ENCODE results near the gene LPCAT1.
"Not testable (repeated sequence)": the region's sequence is repeated elsewhere in the genome, so short reads cannot be mapped to it uniquely, and the experiment has no call there.

LPCAT1 gene

GRCh38 chr5:1543398-1544293 is 19.9 kb upstream of the LPCAT1 start:
- Histone ChIP-seq H3K4me3 (ENCODE audit: low read depth, low read length) (no peak overlapping the region), H3K36me3 (ENCODE audit: control insufficient read depth, insufficient read depth, low read length) (no peaks in the 10 kb centered on the region), H3K4me1 (ENCODE audit: control insufficient read depth, insufficient read depth, low read length) (no peaks in the 10 kb centered on the region), H3K9ac (ENCODE audit: low read depth, low read length) (no peak overlapping the region), H3K27me3 (ENCODE audit: control insufficient read depth, insufficient read depth, low read length) (no peaks in the 10 kb centered on the region), H3K9me3 (ENCODE audit: control insufficient read depth, insufficient read depth, low read length) (no peaks in the 10 kb centered on the region)

DNA sequence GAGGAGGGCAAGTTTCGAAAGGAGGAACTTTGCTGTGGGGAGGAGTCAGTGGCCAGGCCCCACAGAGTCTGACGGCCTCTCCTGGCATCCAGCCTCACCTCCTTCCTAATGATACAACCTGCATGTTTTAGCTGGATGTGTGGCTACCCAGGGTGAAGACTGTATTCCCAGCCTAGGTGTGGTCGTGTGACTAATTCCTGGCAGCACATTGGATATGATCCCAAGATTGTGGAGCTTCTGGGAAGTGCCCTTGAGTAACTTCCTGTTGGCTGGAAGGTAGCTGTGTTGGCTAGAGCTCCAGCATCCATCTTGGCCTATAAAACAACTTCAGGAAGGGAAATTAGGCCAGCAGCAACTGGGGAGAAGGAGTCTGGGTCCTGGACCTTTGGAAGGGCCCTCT is 19.0 kb upstream of the LPCAT1 start:
- H3K9ac ChIP-seq (ENCODE audit: low read depth, low read length): no peak overlapping the region
- no peaks in the 10 kb centered on the region for H3K4me1 ChIP-seq (ENCODE audit: control insufficient read depth, insufficient read depth, low read length)
- no peaks in the 10 kb centered on the region for H3K36me3 ChIP-seq (ENCODE audit: control insufficient read depth, insufficient read depth, low read length)
- no peaks in the 10 kb centered on the region for H3K27me3 ChIP-seq (ENCODE audit: control insufficient read depth, insufficient read depth, low read length)
- no peaks in the 10 kb centered on the region for H3K9me3 ChIP-seq (ENCODE audit: control insufficient read depth, insufficient read depth, low read length)
- no peak overlapping the region for H3K4me3 ChIP-seq (ENCODE audit: low read depth, low read length)

GRCh38 chr5:1541702-1542400 is 18.1 kb upstream of the LPCAT1 start:
- no peaks in the 10 kb centered on the region for H3K4me1 ChIP-seq (ENCODE audit: control insufficient read depth, insufficient read depth, low read length)
- H3K27me3 ChIP-seq (ENCODE audit: control insufficient read depth, insufficient read depth, low read length): no peaks in the 10 kb centered on the region
- no peak overlapping the region for H3K4me3 ChIP-seq (ENCODE audit: low read depth, low read length)
- H3K9me3 ChIP-seq (ENCODE audit: control insufficient read depth, insufficient read depth, low read length): no peaks in the 10 kb centered on the region
- no peak overlapping the region for H3K9ac ChIP-seq (ENCODE audit: low read depth, low read length)
- no peaks in the 10 kb centered on the region for H3K36me3 ChIP-seq (ENCODE audit: control insufficient read depth, insufficient read depth, low read length)

GRCh38 chr5:1540831-1541701 is 17.3 kb upstream of the LPCAT1 start:
- Histone ChIP-seq H3K36me3 (ENCODE audit: control insufficient read depth, insufficient read depth, low read length) (no peaks in the 10 kb centered on the region), H3K9me3 (ENCODE audit: control insufficient read depth, insufficient read depth, low read length) (no peaks in the 10 kb centered on the region), H3K4me3 (ENCODE audit: low read depth, low read length) (no peak overlapping the region), H3K9ac (ENCODE audit: low read depth, low read length) (no peak overlapping the region), H3K27me3 (ENCODE audit: control insufficient read depth, insufficient read depth, low read length) (no peaks in the 10 kb centered on the region), H3K4me1 (ENCODE audit: control insufficient read depth, insufficient read depth, low read length) (no peaks in the 10 kb centered on the region)

DNA sequence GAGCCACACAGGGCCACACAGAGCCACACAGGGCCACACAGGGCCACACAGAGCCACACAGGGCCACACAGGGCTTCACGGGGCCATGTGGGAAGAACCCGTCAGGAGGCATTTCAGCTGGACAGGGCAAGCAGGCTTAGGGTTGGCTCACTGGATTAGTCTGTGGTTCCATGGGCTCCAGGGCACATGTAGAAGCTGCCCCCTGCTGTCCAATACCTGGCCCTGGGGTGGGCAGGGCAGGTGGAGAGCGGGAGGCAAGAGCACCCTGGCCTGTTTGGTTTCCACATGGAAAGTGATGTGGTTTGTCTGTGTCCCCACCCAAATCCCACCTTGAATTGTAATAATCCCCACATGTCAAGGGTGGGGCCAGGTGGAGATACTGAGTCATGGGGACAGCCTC is 16.4 kb upstream of the LPCAT1 start:
- H3K9ac ChIP-seq (ENCODE audit: low read depth, low read length): no peak overlapping the region
- H3K4me1 ChIP-seq (ENCODE audit: control insufficient read depth, insufficient read depth, low read length): no peaks in the 10 kb centered on the region
- H3K27me3 ChIP-seq (ENCODE audit: control insufficient read depth, insufficient read depth, low read length): no peaks in the 10 kb centered on the region
- H3K9me3 ChIP-seq (ENCODE audit: control insufficient read depth, insufficient read depth, low read length): no peaks in the 10 kb centered on the region
- no peaks in the 10 kb centered on the region for H3K36me3 ChIP-seq (ENCODE audit: control insufficient read depth, insufficient read depth, low read length)
- no peak overlapping the region for H3K4me3 ChIP-seq (ENCODE audit: low read depth, low read length)

DNA sequence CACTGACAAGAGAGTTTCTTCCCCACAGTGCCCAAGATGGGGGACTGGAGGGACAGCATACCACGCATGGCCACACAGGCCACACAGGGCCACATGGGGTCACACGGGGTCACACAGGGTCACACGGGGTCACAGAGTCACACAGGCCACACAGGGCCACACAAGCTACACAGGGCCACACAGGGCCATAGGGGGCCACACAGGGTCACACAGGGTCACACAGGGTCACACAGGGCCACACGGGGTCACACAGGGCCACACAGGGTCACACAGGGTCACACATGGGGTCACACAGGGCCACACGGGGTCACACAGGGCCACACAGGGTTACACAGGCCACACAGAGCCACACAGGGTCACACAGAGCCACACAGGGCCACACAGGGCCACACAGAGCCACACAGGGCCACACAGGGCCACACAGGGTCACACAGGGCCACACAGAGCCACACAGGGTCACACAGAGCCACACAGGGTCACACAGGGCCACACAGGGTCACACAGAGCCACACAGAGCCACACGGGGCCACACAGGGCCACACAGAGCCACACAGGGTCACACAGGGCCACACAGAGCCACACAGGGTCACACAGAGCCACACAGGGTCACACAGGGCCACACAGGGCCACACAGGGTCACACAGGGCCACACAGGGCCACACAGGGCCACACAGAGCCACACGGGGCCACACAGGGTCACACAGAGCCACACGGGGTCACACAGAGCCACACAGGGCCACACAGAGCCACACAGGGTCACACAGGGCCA is 15.8 kb upstream of the LPCAT1 start:
- H3K4me3 ChIP-seq (ENCODE audit: low read depth, low read length); H3K9ac ChIP-seq (ENCODE audit: low read depth, low read length); H3K36me3 ChIP-seq (ENCODE audit: control insufficient read depth, insufficient read depth, low read length); H3K9me3 ChIP-seq (ENCODE audit: control insufficient read depth, insufficient read depth, low read length); H3K27me3 ChIP-seq (ENCODE audit: control insufficient read depth, insufficient read depth, low read length); H3K4me1 ChIP-seq (ENCODE audit: control insufficient read depth, insufficient read depth, low read length): not testable (repeated sequence)

GRCh38 chr5:1538741-1539392 is 15.1 kb upstream of the LPCAT1 start:
- H3K27me3 ChIP-seq (ENCODE audit: control insufficient read depth, insufficient read depth, low read length): no peaks in the 10 kb centered on the region
- H3K4me3 ChIP-seq (ENCODE audit: low read depth, low read length): no peak overlapping the region

DNA sequence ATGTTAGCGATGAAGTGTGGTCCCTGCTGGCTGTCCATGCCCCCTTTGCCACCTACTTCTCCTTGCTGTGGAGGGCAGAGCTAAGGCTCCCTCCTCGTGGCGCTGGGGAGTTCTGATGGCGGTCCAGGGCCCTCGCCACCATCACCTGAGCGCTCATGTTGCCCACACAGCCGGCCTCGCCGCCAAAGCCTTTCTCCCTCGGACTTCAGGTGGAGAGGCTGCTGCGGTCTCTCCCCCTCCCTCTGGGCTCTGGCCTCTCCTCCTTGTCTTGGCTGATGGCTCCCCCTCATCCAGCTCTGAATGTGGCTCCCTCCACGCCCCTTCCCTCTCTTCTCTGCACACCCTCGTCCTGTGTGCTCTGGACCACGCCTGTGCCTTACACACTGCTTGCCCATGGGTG is 14.5 kb upstream of the LPCAT1 start:
- Histone ChIP-seq H3K4me1 (ENCODE audit: control insufficient read depth, insufficient read depth, low read length) (no peaks in the 10 kb centered on the region), H3K9me3 (ENCODE audit: control insufficient read depth, insufficient read depth, low read length) (no peaks in the 10 kb centered on the region), H3K9ac (ENCODE audit: low read depth, low read length) (no peak overlapping the region)

More at GRCh38 chr5:1538741-1539392, 15.1 kb upstream of the LPCAT1 start:
- H3K36me3 ChIP-seq (ENCODE audit: control insufficient read depth, insufficient read depth, low read length): no peaks in the 10 kb centered on the region
- no peaks in the 10 kb centered on the region for H3K4me1 ChIP-seq (ENCODE audit: control insufficient read depth, insufficient read depth, low read length)
- no peaks in the 10 kb centered on the region for H3K9me3 ChIP-seq (ENCODE audit: control insufficient read depth, insufficient read depth, low read length)
- H3K9ac ChIP-seq (ENCODE audit: low read depth, low read length): no peak overlapping the region

DNA sequence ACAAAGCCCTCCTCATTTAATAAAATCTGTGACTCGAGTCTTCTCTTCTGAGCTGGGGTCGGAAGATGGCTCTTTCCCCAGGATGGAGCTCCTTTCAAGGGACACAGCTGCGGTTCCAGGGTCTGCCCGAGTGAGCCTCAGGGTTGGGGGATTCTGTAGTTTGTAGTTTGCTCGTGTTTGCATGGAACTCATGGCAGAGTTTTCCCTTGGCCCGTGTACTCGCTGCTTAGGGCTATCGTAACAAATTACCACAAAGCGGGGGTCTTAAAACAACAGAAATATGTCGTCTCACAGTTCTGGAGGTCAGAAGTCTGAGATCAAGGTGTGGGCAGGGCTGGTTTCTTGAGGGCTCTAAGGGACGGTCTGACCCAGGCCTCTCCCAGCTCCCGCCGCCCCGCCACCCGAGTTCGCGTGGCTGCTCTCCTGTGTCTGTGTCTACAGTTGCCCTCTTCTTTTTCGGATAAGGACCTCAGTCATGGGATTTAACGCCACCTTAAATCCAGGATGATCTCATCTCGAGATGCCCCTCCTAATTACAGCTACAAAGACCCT is 13.9 kb upstream of the LPCAT1 start:
- no peak overlapping the region for H3K9ac ChIP-seq (ENCODE audit: low read depth, low read length)
- no peak overlapping the region for H3K4me3 ChIP-seq (ENCODE audit: low read depth, low read length)
- no peaks in the 10 kb centered on the region for H3K36me3 ChIP-seq (ENCODE audit: control insufficient read depth, insufficient read depth, low read length)
- no peaks in the 10 kb centered on the region for H3K27me3 ChIP-seq (ENCODE audit: control insufficient read depth, insufficient read depth, low read length)
- H3K9me3 ChIP-seq (ENCODE audit: control insufficient read depth, insufficient read depth, low read length): no peaks in the 10 kb centered on the region
- no peaks in the 10 kb centered on the region for H3K4me1 ChIP-seq (ENCODE audit: control insufficient read depth, insufficient read depth, low read length)

More for the DNA sequence above, 14.5 kb upstream of the LPCAT1 start:
- Histone ChIP-seq H3K27me3 (ENCODE audit: control insufficient read depth, insufficient read depth, low read length) (no peaks in the 10 kb centered on the region), H3K4me3 (ENCODE audit: low read depth, low read length) (no peak overlapping the region), H3K36me3 (ENCODE audit: control insufficient read depth, insufficient read depth, low read length) (no peaks in the 10 kb centered on the region)

DNA sequence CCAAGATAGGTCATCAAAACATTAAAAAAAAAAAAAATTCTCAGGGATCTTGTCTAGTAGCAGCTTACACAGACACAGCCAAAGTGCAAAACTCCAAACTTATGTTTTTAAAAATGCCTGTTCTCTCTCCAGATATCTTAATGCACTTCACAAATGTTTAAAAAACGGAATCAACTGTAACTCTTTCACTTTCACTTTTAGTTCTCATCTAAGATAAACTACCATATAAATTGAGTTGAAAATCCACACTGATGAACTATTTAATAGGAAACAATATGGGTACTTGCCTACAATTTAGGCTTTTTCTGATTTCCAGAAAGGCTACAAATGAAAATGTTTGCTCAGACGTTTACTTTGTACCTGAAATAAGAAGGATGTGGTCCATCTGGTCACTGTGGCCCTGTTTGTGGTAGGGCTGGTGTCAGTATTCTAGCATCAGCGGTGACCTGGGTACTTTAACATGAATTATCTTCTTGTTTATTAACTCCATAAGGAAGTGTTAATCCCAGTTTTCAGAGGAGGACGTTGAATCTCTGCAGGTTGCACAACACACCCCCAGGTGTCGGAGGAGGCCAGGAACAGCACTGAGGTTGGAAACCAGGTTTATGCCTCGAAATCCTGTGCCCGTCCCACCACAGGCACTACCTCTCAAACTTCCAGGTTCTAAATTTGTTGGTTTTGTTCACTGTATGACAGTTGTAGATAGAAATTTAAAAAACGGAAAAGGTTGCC is 13.3 kb upstream of the LPCAT1 start:
- H3K9me3 ChIP-seq (ENCODE audit: control insufficient read depth, insufficient read depth, low read length): no peaks in the 10 kb centered on the region
- H3K36me3 ChIP-seq (ENCODE audit: control insufficient read depth, insufficient read depth, low read length): no peaks in the 10 kb centered on the region
- no peak overlapping the region for H3K9ac ChIP-seq (ENCODE audit: low read depth, low read length)
- no peak overlapping the region for H3K4me3 ChIP-seq (ENCODE audit: low read depth, low read length)
- no peaks in the 10 kb centered on the region for H3K4me1 ChIP-seq (ENCODE audit: control insufficient read depth, insufficient read depth, low read length)
- H3K27me3 ChIP-seq (ENCODE audit: control insufficient read depth, insufficient read depth, low read length): no peaks in the 10 kb centered on the region

Measured in iPS-15b (cell line).